HepG2 (cell line): Measurements from ENCODE around the gene EIF1AD. TPM values are rescaled to one million over a fixed set of nuclear protein-coding genes. Genes with fewer than 3 reads are reported as not detected.

Source experiments
- ATAC-seq: fragments of 200-7000 bp; cut with Tn5 transposase; 3 replicates; pipeline ENCODE4 v1.9.1; 2020; ENCODE audit warnings: mild to moderate bottlenecking, moderate library complexity
- BruUV-seq: library from RNA; stranded (reverse); fragments of 400-500 nt; replicated peaks from 2 replicates; lab custom pipeline; 2021; lab: Mats Ljungman, UMichigan
- CTCF ChIA-PET: fragments of 300-600 bp; formaldehyde crosslinking; extraction: SDS; loops from one replicate; lab custom pipeline; 2021; ENCODE audit warnings: low total read pairs, inconsistent platforms, low intra/inter-chr PET ratio; lab: Yijun Ruan, JAX
- POLR2A ChIA-PET: fragments of 350-600 bp; sonication (Branson Sonifier 250); formaldehyde crosslinking; loops from one replicate; lab custom pipeline; 2020; ENCODE audit warnings: antibody characterized with exemption, inconsistent platforms; lab: Yijun Ruan, JAX
- DNase-seq: peaks from one replicate; pipeline ENCODE4 v3.0.0-alpha.2; 2015; ENCODE audit warnings: low spot score
- FAIRE-seq: peaks from 3 replicates; lab custom pipeline; 2011; peaks lifted over from hg19 to GRCh38; lab: Jason Lieb, UNC
- H2AFZ ChIP-seq: one replicate; pipeline ENCODE4 v1.6.1; 2011; ENCODE audit warnings: low read length, inconsistent platforms
- H3K27ac ChIP-seq: fragments of 300-600 bp; 3 replicates; pipeline ENCODE4 v1.8.0; 2011; ENCODE audit warnings: mixed run types, mild to moderate bottlenecking, mixed read lengths, low read length, inconsistent platforms; ENCODE audit not compliant: insufficient read depth; ENCODE audit errors: extremely low read length
- H3K27me3 ChIP-seq, 2 experiments: fragments of 200-600 bp in 1 of 2; 2 replicates in 1 of 2; 3 replicates in 1 of 2; pipeline versions ENCODE4 v1.6.0 to v1.8.0; 2011; ENCODE audit warnings: low read length in 2 of 2, mild to moderate bottlenecking in 2 of 2, moderate library complexity in 2 of 2, inconsistent platforms in 1 of 2; ENCODE audit not compliant: insufficient read depth in 2 of 2, control insufficient read depth in 1 of 2
- H3K36me3 ChIP-seq, 2 experiments: fragments of 200-600 bp in 1 of 2; replicated peaks in 1 of 2; 2 replicates in 1 of 2; 3 replicates in 1 of 2; pipeline versions ENCODE4 v1.5.1 to v1.8.0; 2011; ENCODE audit warnings: low read length in 2 of 2, inconsistent platforms in 1 of 2; ENCODE audit not compliant: insufficient read depth in 2 of 2, control insufficient read depth in 1 of 2
- H3K4me1 ChIP-seq: 2 replicates; pipeline ENCODE4 v1.5.1; 2012; ENCODE audit warnings: low read length, inconsistent platforms; ENCODE audit not compliant: insufficient read depth
- H3K4me2 ChIP-seq: 2 replicates; pipeline ENCODE4 v1.6.0; 2011; ENCODE audit warnings: low read depth, low read length, inconsistent platforms
- H3K4me3 ChIP-seq, 3 experiments: fragments of 200-600 bp in 1 of 3; sonication (generic), shearing (Covaris generic) in 1 of 3; replicated peaks in 1 of 3; 2 replicates each; pipeline ENCODE4 v1.5.1; 2011 to 2016; ENCODE audit warnings: low read length in 3 of 3, inconsistent platforms in 2 of 3, low read depth in 2 of 3, mild to moderate bottlenecking in 2 of 3, control low read depth in 1 of 3, mixed read lengths in 1 of 3; ENCODE audit not compliant: insufficient read depth in 1 of 3
- H3K79me2 ChIP-seq: one replicate; pipeline ENCODE4 v1.6.1; 2011; ENCODE audit warnings: low read length, inconsistent platforms; ENCODE audit not compliant: insufficient read depth
- H3K9ac ChIP-seq: 2 replicates; pipeline ENCODE4 v1.6.0; 2011; ENCODE audit warnings: mild to moderate bottlenecking, low read depth, low read length, inconsistent platforms; ENCODE audit not compliant: insufficient read depth
- H3K9me3 ChIP-seq: 2 replicates; pipeline ENCODE4 v1.5.1; 2012; ENCODE audit warnings: mild to moderate bottlenecking, low read length
- H4K20me1 ChIP-seq: 2 replicates; pipeline ENCODE4 v1.6.0; 2011; ENCODE audit warnings: inconsistent platforms, mild to moderate bottlenecking, low read length, moderate library complexity; ENCODE audit not compliant: insufficient read depth
- CENPX ChIP-seq: sonication (generic); formaldehyde crosslinking; IDR thresholded peaks from 2 replicates; pipeline ENCODE4 v1.9.0; 2021; ENCODE audit warnings: mild to moderate bottlenecking, missing genetic modification reagents, moderate library complexity
- HES4 ChIP-seq: sonication (generic); formaldehyde crosslinking; IDR thresholded peaks from 2 replicates; pipeline ENCODE4 v1.9.0; 2021; ENCODE audit warnings: mild to moderate bottlenecking, missing genetic modification reagents, borderline replicate concordance
- HNRNPH1 ChIP-seq: fragments of 200-400 bp; formaldehyde crosslinking; optimal IDR thresholded peaks from 2 replicates; pipeline ENCODE3; 2017; ENCODE audit warnings: mild to moderate bottlenecking, low read depth, low read length
- MTA3 ChIP-seq: sonication (generic); formaldehyde crosslinking; IDR thresholded peaks from 2 replicates; pipeline ENCODE4 v1.4.0; 2020; ENCODE audit warnings: missing genetic modification reagents
- NAIF1 ChIP-seq: sonication (generic); formaldehyde crosslinking; IDR thresholded peaks from 2 replicates; pipeline ENCODE4 v1.5.0; 2020; ENCODE audit warnings: mild to moderate bottlenecking, missing genetic modification reagents, borderline replicate concordance
- SNAPC2 ChIP-seq: sonication (generic); formaldehyde crosslinking; IDR thresholded peaks from 2 replicates; pipeline ENCODE4 v1.8.1; 2022; ENCODE audit warnings: mild to moderate bottlenecking, missing genetic modification reagents
- SRF ChIP-seq: IDR thresholded peaks from 2 replicates; pipeline ENCODE4 v1.6.1; 2011; ENCODE audit warnings: mild to moderate bottlenecking, low read depth, low read length, moderate library complexity
- WGBS: methylation state at CpG from one replicate; pipeline ENCODE4 v1.1.6; 2017; ENCODE audit warnings: low lambda C conversion rate; 5-methylcytosine and 5-hydroxymethylcytosine counted together
- in situ Hi-C: cut with HindIII; loops from 2 replicates; pipeline ENCODE4 v1.10.0; 2017; ENCODE audit warnings: low pct_unique_long_range_greater_than_20kb; ENCODE audit not compliant: extremely low pct_ligation_motif_present
- intact Hi-C: fragments of 100-400 bp; cut with micrococcal nuclease; formaldehyde crosslinking; loops from one replicate; pipeline ENCODE4 v1.10.0; 2022; ENCODE audit not compliant: unreplicated experiment
- polyA plus RNA-seq, 8 experiments: library from polyadenylated mRNA; depleted of rRNA in 3 of 8; stranded (reverse) in 7 of 8; unstranded in 1 of 8; fragments of >200 nt; fragmentation: Illumina TruSeq in 4 of 8; extraction: Trizol in 4 of 8; gene quantifications; 2 replicates each; pipeline versions ENCODE4 v1.2.1 to v1.2.3, GENCODE V29; 2011 to 2016; ENCODE audit warnings: low read depth in 4 of 8, missing spikeins in 1 of 8, mixed read lengths in 1 of 8; ENCODE audit not compliant: insufficient read depth in 1 of 8
- total RNA-seq, 5 experiments: library from RNA; depleted of rRNA; stranded (reverse); fragments of >200 nt; fragmentation: Illumina TruSeq; extraction: Trizol; gene quantifications; 2 replicates each; pipeline ENCODE4 v1.2.3, GENCODE V29; 2016; ENCODE audit warnings: low read depth in 1 of 5
- TF ChIP-seq, protein P1 (sequence below): IDR thresholded peaks from 2 replicates; pipeline ENCODE4 v1.6.1; 2012; ENCODE audit warnings: low read length, improper control_type of control experiment

EIF1AD gene
- total and polyA plus RNA-seq, 2 of the 13 experiments (the other 11 are each of a cell fraction or from before 2014, with no cell fraction given), result 18.2 to 30.8 TPM

DNA sequence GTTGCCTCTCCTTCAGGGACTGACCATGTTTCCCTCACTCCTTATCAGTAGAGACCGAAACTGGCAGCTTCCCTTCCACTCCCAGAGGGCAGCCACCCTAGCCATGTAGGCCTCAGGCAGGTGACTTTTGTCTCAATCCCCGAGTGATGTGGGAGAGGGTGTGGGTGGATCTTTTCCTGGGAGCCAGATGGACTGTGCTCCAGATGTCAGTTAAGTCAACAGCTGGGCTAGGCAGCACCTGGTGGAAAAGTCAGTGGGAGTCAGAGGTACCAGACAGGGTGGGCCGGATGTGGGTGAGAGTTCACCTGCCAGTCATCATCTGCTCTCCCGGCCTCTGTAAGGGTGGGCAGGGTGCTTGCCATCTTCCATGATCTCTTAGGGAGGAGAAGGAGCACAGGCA, 2.2 kb upstream of the EIF1AD start:
- Histone ChIP-seq H3K4me3 (no peak overlapping the region), H3K27me3 (no peaks in the 10 kb centered on the region; a peak in 2 of 5 replicates), H3K4me2 (no peak overlapping the region), H3K9ac (no peak overlapping the region), H3K9me3 (no peaks in the 10 kb centered on the region), H3K79me2 (peaks cover 31% of the 10 kb centered on the region), H2AFZ (no peak overlapping the region), H4K20me1 (no peaks in the 10 kb centered on the region), H3K27ac (no peak overlapping the region), H3K36me3 (peaks cover 8 to 19% of the 10 kb centered on the region in 2 experiments), H3K4me1 (peaks cover 44% of the 10 kb centered on the region)
- no TSS peak for BruUV-seq
- CTCF ChIA-PET, result no interaction called here
- TF ChIP-seq, protein P1, sequence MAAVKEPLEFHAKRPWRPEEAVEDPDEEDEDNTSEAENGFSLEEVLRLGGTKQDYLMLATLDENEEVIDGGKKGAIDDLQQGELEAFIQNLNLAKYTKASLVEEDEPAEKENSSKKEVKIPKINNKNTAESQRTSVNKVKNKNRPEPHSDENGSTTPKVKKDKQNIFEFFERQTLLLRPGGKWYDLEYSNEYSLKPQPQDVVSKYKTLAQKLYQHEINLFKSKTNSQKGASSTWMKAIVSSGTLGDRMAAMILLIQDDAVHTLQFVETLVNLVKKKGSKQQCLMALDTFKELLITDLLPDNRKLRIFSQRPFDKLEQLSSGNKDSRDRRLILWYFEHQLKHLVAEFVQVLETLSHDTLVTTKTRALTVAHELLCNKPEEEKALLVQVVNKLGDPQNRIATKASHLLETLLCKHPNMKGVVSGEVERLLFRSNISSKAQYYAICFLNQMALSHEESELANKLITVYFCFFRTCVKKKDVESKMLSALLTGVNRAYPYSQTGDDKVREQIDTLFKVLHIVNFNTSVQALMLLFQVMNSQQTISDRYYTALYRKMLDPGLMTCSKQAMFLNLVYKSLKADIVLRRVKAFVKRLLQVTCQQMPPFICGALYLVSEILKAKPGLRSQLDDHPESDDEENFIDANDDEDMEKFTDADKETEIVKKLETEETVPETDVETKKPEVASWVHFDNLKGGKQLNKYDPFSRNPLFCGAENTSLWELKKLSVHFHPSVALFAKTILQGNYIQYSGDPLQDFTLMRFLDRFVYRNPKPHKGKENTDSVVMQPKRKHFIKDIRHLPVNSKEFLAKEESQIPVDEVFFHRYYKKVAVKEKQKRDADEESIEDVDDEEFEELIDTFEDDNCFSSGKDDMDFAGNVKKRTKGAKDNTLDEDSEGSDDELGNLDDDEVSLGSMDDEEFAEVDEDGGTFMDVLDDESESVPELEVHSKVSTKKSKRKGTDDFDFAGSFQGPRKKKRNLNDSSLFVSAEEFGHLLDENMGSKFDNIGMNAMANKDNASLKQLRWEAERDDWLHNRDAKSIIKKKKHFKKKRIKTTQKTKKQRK, result no peak
- TF ChIP-seq SNAPC2 (no peak), CENPX (CRISPR knock-in tag) (no peak), SRF (no peak), NAIF1 (CRISPR knock-in tag) (no peak), HNRNPH1 (no peak), MTA3 (CRISPR knock-in tag) (no peak), HES4 (CRISPR knock-in tag) (no peak)
- DNase-seq (no peak), ATAC-seq (no peak), FAIRE-seq (no peak)
- WGBS, result 79% methylated on average over 4 of the region's 4 CpGs
- intact Hi-C loops (no loop called here), in situ Hi-C loops (no loop called here)
- POLR2A ChIA-PET, result interaction anchor here (0.9 kb wide), 1 partner anchor 18 kb away, joined by 3 read pairs; no protein-coding TSS in a partner anchor
